ENCODE results near the gene COX19.

Gene COX19

DNA sequence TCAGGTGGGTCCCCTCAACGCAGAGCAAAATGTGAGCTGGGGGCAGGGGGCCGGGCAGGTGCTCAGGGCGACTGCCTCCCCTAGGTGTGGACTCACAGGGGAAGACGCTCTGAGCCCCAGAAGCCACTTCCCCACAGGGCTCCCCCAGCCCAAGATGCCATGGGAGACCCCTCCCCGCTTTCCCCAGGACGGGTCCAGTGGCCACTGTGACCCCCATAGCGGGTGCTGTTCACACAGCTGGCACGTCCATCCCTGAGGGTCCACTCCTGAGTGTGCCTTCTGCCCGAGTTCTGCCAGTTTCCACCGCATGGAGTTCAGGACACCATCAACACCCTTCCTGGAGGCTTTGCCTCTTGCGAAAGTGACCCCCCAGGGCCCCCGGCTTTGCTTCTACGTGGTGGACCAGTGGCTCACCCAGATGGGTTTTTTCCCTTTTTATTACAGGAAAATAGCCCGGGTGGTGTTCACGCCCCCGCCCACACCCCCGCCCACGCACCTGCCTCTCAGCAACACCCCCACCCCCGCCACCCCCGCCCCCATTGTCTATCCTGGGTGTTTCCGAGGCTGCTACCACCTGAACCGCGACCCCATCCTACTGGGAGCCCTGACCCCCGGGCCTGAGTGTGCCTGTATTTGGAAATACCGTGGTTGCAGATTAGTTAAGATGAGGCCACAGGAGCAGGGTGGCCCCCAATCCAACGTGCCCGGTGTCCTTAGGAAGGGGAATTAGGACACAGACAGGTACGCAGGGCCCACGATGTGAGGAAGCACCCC is 52.8 kb downstream of the COX19 start:
- Histone ChIP-seq H3K4me3 (ENCODE audit: low read depth in 1 of 2, low read length in 2 of 2) (no peak overlapping the region), H3K4me1 (ENCODE audit: control insufficient read depth in 1 of 2, insufficient read depth in 2 of 2, low read length in 2 of 2) (peaks cover 0 to 44% of the 10 kb centered on the region in 2 donors), H3K27ac (ENCODE audit: low read length) (peak overlapping the region; percentile 60), H3K27me3 (ENCODE audit: low read depth, low read length) (no peaks in the 10 kb centered on the region), H3K9me3 (ENCODE audit: control insufficient read depth in 1 of 2, low read length in 2 of 2) (no peaks in the 10 kb centered on the region), H3K36me3 (ENCODE audit: control insufficient read depth in 1 of 2, insufficient read depth in 2 of 2, low read length in 2 of 2) (peaks cover 0 to 5% of the 10 kb centered on the region in 2 donors)

DNA sequence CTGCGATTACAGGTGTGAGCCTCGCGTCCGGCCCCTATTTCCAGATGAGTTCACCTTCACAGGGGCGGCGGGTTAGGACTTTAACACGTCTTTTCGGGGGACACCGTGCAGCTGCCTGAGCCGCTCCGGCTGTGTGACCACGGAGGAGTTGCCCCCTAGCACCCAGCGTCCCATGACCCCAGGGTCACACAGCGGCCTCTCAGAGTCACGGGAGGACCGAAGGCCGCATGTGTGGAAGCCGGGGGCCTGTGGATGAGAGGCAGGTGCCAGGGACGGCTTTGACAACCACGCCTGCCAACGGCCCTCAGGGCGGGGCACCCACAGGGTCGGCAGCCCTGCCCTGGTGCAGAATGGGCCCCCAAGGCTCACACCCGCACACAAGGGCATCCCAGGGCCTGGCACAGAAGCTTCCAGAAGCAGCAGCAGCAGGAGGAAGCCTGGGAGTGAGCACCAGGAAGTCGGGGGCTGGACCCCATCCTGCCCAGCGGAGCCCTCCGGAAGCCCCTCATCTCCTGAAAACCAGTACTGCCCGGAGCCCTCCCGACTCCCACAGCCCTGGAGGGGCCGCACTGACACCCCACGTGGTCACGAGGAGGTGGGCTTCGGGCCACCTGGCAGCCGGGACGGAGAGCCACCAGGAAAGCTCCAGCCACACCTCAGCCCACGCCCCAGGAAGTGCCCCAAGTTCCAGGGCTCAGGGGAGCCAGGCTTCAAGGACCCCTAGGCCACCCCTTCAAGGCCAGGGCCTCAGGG is 53.6 kb downstream of the COX19 start:
- no peak overlapping the region for H3K27ac ChIP-seq (ENCODE audit: low read length)

DNA sequence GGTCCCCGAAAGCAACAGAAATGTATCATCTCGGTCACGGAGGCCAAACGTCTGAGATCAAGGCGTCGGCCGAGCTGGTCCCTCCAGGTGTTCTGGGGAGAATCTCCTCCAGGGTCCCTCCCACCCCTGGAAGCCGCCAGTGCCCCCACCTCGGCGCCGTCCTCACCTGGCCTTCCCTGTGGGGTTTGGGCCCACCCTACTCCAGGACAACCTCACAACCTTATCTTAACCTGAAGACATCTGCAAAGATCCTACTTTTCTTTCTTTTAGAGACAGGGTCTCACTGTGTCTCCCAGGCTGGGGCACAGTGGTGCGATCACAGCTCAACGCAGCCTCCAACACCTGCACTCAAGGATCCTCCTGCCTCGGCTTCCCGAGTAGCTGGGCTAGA is 54.3 kb downstream of the COX19 start:
- Histone ChIP-seq H3K36me3 (ENCODE audit: control insufficient read depth in 1 of 2, insufficient read depth in 2 of 2, low read length in 2 of 2) (peaks cover 0 to 5% of the 10 kb centered on the region in 2 donors), H3K27ac (ENCODE audit: low read length) (no peak overlapping the region), H3K27me3 (ENCODE audit: low read depth, low read length) (no peaks in the 10 kb centered on the region), H3K4me3 (ENCODE audit: low read depth in 1 of 2, low read length in 2 of 2) (no peak overlapping the region), H3K9me3 (ENCODE audit: control insufficient read depth in 1 of 2, low read length in 2 of 2) (no peaks in the 10 kb centered on the region), H3K4me1 (ENCODE audit: control insufficient read depth in 1 of 2, insufficient read depth in 2 of 2, low read length in 2 of 2) (peaks cover 0 to 40% of the 10 kb centered on the region in 2 donors)

More for the DNA sequence above, 53.6 kb downstream of the COX19 start:
- Histone ChIP-seq H3K36me3 (ENCODE audit: control insufficient read depth in 1 of 2, insufficient read depth in 2 of 2, low read length in 2 of 2) (peaks cover 0 to 5% of the 10 kb centered on the region in 2 donors), H3K4me1 (ENCODE audit: control insufficient read depth in 1 of 2, insufficient read depth in 2 of 2, low read length in 2 of 2) (peaks cover 0 to 38% of the 10 kb centered on the region in 2 donors), H3K27me3 (ENCODE audit: low read depth, low read length) (no peaks in the 10 kb centered on the region), H3K4me3 (ENCODE audit: low read depth in 1 of 2, low read length in 2 of 2) (no peak overlapping the region), H3K9me3 (ENCODE audit: control insufficient read depth in 1 of 2, low read length in 2 of 2) (no peaks in the 10 kb centered on the region)

DNA sequence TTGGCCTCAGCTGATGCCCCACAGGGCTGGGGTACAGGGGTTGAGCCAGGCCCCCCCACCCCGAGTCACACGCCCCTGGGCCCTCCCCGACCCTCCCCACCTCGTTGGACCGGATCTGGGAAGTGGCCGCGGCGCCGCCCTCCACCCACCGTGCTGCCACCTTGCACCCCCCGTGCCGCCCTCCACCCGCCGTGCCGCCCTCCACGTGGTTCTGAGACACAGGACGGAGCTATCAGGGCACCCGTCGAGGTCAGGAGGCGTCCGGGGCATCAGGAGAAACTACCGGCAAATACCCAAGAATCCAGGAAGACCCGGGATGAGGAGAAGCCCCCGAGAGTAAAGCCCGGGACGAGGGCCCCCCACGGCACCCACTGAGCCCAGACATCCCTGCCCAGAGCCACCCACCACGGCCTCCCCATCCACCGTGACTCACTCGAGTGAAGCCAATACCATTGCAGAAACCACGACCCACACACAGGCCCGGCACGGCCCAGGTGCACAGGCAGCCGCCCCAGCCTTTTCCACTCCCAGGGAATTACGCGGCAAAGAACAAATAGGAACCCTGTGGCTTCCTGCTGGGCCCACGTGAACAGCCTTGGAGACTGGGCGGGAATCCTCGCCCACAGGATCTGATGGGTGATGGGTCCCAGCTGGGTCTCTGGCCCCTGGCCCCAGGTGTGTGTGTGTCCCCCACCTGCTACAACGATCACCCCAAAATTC is 54.8 kb downstream of the COX19 start:
- H3K4me1 ChIP-seq (ENCODE audit: control insufficient read depth in 1 of 2, insufficient read depth in 2 of 2, low read length in 2 of 2), result peaks cover 0 to 36% of the 10 kb centered on the region in 2 donors
- H3K36me3 ChIP-seq (ENCODE audit: control insufficient read depth in 1 of 2, insufficient read depth in 2 of 2, low read length in 2 of 2), result peaks cover 0 to 5% of the 10 kb centered on the region in 2 donors
- H3K27me3 ChIP-seq (ENCODE audit: low read depth, low read length), result no peaks in the 10 kb centered on the region
- H3K27ac ChIP-seq (ENCODE audit: low read length), result no peak overlapping the region
- no peak overlapping the region for H3K4me3 ChIP-seq (ENCODE audit: low read depth in 1 of 2, low read length in 2 of 2)
- no peaks in the 10 kb centered on the region for H3K9me3 ChIP-seq (ENCODE audit: control insufficient read depth in 1 of 2, low read length in 2 of 2)

DNA sequence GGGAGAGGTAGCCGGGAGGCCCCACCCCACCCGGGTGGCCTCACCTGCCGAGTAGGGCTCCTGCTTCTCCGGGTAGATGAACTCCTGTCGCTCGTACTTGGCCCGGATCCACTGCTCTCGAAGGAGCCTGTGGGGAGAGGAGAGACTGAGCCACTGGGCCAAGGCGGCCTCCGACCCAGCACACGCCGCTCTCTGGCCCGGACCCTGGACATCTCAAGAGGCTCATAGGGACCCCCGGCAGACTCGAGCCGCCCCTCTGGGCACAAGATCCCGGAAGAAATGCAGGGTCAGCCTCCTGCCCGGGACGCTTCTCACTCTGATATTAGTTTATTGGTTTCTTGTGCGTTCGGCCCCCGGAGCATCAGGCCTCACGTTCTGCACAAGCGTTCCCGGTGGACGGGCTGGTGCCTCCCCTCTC is 55.4 kb downstream of the COX19 start:
- Histone ChIP-seq H3K27ac (ENCODE audit: low read length) (no peak overlapping the region), H3K9me3 (ENCODE audit: control insufficient read depth in 1 of 2, low read length in 2 of 2) (no peaks in the 10 kb centered on the region), H3K27me3 (ENCODE audit: low read depth, low read length) (no peaks in the 10 kb centered on the region), H3K36me3 (ENCODE audit: control insufficient read depth in 1 of 2, insufficient read depth in 2 of 2, low read length in 2 of 2) (peaks cover 0 to 5% of the 10 kb centered on the region in 2 donors), H3K4me1 (ENCODE audit: control insufficient read depth in 1 of 2, insufficient read depth in 2 of 2, low read length in 2 of 2) (peaks cover 0 to 30% of the 10 kb centered on the region in 2 donors), H3K4me3 (ENCODE audit: low read depth in 1 of 2, low read length in 2 of 2) (no peak overlapping the region)

DNA sequence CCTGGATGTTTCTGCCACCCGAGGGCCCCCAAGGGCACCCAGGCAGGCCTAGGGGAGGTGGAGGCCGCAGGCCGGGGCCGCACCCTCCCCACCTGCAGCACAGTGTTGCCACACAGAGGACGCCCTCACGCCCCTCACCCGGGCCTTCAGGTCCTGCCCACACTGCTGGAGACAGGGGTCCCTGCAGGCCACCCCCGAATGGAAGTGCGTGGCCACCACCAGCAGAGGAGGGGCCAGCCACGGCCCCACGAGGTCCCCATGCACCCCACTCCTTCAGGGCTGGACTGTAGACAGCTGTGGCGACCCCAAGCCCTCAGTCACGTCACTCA is 56.3 kb downstream of the COX19 start:
- H3K9me3 ChIP-seq (ENCODE audit: control insufficient read depth in 1 of 2, low read length in 2 of 2), result no peaks in the 10 kb centered on the region
- peaks cover 0 to 22% of the 10 kb centered on the region in 2 donors for H3K4me1 ChIP-seq (ENCODE audit: control insufficient read depth in 1 of 2, insufficient read depth in 2 of 2, low read length in 2 of 2)
- no peak overlapping the region for H3K4me3 ChIP-seq (ENCODE audit: low read depth in 1 of 2, low read length in 2 of 2)
- H3K36me3 ChIP-seq (ENCODE audit: control insufficient read depth in 1 of 2, insufficient read depth in 2 of 2, low read length in 2 of 2), result peaks cover 0 to 5% of the 10 kb centered on the region in 2 donors
- no peak overlapping the region for H3K27ac ChIP-seq (ENCODE audit: low read length)
- no peaks in the 10 kb centered on the region for H3K27me3 ChIP-seq (ENCODE audit: low read depth, low read length)

DNA sequence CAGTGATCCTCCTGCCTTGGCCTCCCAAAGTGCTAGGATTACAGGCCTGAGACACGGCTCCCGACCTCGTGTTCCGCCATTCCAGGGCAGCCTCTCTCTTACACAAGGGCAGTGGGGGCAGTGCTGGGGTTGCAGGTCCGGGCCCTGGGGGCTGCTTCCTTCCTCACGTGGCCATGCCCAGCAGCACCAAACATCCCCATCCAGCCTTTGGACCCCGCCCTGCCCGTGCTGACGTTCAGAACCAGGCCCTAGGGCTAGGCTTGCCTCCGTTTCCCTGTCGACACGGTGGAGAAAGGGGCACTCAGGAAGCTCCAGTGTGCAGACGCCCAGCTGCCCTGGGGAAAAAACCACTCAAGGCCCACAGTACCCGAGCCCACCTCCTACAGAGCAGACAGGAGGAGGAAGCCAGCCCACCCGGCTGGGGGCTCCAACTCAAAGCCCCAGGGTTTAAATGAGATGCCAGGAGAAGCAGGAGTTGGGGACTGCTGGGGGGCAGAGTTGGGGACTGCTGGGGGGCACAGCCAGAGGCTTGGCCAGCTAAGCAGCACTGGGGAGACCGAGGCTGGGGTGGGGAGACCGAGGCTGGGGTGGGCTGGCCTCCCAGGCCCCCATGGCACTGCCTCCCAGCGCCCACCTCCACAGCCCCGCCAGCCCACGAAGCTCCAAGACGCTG is 56.8 kb downstream of the COX19 start:
- Histone ChIP-seq H3K36me3 (ENCODE audit: control insufficient read depth in 1 of 2, insufficient read depth in 2 of 2, low read length in 2 of 2) (peaks cover 0 to 5% of the 10 kb centered on the region in 2 donors), H3K4me1 (ENCODE audit: control insufficient read depth in 1 of 2, insufficient read depth in 2 of 2, low read length in 2 of 2) (peaks cover 0 to 17% of the 10 kb centered on the region in 2 donors), H3K27ac (ENCODE audit: low read length) (no peak overlapping the region), H3K27me3 (ENCODE audit: low read depth, low read length) (no peaks in the 10 kb centered on the region), H3K4me3 (ENCODE audit: low read depth in 1 of 2, low read length in 2 of 2) (no peak overlapping the region), H3K9me3 (ENCODE audit: control insufficient read depth in 1 of 2, low read length in 2 of 2) (no peaks in the 10 kb centered on the region)

DNA sequence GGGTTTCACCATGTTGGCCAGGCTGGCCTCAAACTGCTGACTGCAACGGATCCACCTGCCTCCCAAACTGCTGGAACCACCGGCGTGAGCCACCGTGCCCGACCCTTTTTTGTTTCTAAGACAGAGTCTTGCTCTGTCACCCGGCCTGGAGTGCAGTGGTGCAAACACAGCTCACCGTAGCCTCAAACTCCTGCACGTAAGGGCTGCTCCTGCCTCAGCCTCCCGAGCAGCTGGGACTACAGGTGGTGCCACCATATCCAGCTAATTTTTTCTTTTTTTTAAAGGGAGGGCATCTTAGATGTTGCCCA is 57.3 kb downstream of the COX19 start:
- no peaks in the 10 kb centered on the region for H3K27me3 ChIP-seq (ENCODE audit: low read depth, low read length)
- H3K27ac ChIP-seq (ENCODE audit: low read length), result no peak overlapping the region
- H3K36me3 ChIP-seq (ENCODE audit: control insufficient read depth in 1 of 2, insufficient read depth in 2 of 2, low read length in 2 of 2), result peaks cover 0 to 5% of the 10 kb centered on the region in 2 donors

DNA sequence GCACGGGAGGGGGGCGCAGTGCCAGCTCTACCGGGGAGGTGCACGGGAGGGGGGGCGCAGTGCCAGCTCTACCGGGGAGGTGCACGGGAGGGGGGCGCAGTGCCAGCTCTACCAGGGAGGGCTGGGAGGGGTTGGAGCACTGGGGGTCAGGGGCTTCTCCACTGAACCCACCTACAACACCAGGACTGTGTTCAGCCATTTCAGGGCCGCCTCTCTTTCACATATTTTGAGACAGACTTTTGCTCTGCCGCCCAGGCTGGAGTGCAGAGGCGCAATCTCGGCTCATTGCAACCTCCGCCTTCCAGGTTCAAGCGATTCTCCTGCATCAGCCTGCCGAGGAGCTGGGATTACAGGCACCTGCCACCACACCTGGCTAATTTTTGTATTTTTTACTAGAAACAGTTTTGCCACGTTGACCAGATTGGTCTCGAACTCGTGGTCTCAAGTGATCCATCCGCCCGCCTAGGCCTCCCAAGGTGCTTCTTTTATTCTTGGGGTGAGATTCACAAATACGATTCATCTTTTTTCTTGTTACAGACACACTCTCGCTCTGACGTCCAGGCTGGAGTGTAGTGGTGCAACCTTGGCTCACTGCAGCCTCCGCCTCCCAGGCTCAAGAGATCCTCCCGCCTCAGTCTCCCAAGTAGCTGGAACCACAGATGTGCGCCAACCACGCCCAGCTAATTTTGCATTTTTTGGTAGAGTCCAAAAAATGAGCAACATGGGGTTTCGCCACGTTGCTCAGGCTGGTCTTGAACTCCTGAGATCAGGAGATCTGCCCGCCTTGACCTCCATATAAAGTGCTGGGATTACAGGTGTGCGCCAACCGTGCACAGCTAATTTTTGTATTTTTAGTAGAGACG is 57.9 kb downstream of the COX19 start:
- Histone ChIP-seq H3K27ac (ENCODE audit: low read length) (no peak overlapping the region), H3K36me3 (ENCODE audit: control insufficient read depth in 1 of 2, insufficient read depth in 2 of 2, low read length in 2 of 2) (peaks cover 0 to 5% of the 10 kb centered on the region in 2 donors), H3K4me3 (ENCODE audit: low read depth in 1 of 2, low read length in 2 of 2) (no peak overlapping the region), H3K9me3 (ENCODE audit: control insufficient read depth in 1 of 2, low read length in 2 of 2) (no peaks in the 10 kb centered on the region), H3K27me3 (ENCODE audit: low read depth, low read length) (no peaks in the 10 kb centered on the region), H3K4me1 (ENCODE audit: control insufficient read depth in 1 of 2, insufficient read depth in 2 of 2, low read length in 2 of 2) (peaks cover 0 to 14% of the 10 kb centered on the region in 2 donors)

More for the DNA sequence above, 57.3 kb downstream of the COX19 start:
- Histone ChIP-seq H3K9me3 (ENCODE audit: control insufficient read depth in 1 of 2, low read length in 2 of 2) (no peaks in the 10 kb centered on the region), H3K4me1 (ENCODE audit: control insufficient read depth in 1 of 2, insufficient read depth in 2 of 2, low read length in 2 of 2) (peaks cover 0 to 14% of the 10 kb centered on the region in 2 donors), H3K4me3 (ENCODE audit: low read depth in 1 of 2, low read length in 2 of 2) (no peak overlapping the region)

DNA sequence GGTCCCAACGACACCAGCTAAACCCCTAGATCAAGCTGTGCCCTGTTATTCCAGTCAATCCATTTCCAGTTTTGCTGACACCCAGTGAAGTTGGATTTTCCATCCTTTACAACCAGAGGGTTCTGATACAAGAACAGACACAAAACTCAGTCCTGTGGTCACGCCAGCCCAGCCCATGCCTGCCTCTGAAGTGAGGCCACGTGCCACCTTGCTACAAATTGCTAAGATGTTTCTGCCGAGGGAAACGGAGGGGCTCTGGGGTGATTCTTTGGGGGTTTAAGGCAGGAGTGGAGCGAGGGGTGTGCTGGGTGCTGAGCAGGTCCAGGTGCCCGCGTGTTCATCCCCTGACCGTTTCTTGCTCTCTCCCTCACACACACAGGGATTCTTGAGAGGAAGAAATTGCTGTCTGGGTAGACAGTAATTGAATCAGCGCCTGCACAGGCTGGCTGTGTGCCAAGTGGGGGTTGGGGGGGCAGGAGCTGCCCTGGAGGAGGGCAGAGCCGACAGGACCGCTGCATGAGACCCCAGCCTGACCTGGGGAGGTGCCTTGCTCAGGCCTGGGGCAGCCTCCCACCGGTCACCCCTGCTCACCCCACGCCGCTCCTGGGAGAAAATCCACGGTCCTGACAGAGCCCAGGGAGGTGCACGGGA is 58.9 kb downstream of the COX19 start:
- Histone ChIP-seq H3K27ac (ENCODE audit: low read length) (no peak overlapping the region), H3K36me3 (ENCODE audit: control insufficient read depth in 1 of 2, insufficient read depth in 2 of 2, low read length in 2 of 2) (peaks cover 0 to 5% of the 10 kb centered on the region in 2 donors)

More for the DNA sequence above, 58.9 kb downstream of the COX19 start:
- Histone ChIP-seq H3K27me3 (ENCODE audit: low read depth, low read length) (no peaks in the 10 kb centered on the region), H3K9me3 (ENCODE audit: control insufficient read depth in 1 of 2, low read length in 2 of 2) (no peaks in the 10 kb centered on the region), H3K4me1 (ENCODE audit: control insufficient read depth in 1 of 2, insufficient read depth in 2 of 2, low read length in 2 of 2) (peaks cover 0 to 8% of the 10 kb centered on the region in 2 donors), H3K4me3 (ENCODE audit: low read depth in 1 of 2, low read length in 2 of 2) (no peak overlapping the region)
